B cell (primary cell): ENCODE measurements around the gene DUSP16. TPM values are rescaled to one million over a fixed set of nuclear protein-coding genes. Genes with fewer than 3 reads are reported as not detected.

ENCODE experiments used
- ATAC-seq: fragments of 200-7000 bp; cut with Tn5 transposase; one replicate; pipeline ENCODE4 v1.10.0; 2021; ENCODE audit warnings: low read depth, mild to moderate bottlenecking, moderate number of reproducible peaks, moderate library complexity
- CTCF ChIA-PET: fragments of 350-600 bp; sonication (Branson Sonifier 250); formaldehyde crosslinking; loops from one replicate; lab custom pipeline; 2021; ENCODE audit warnings: antibody characterized with exemption, inconsistent platforms; lab: Charles Lee
- POLR2A ChIA-PET: fragments of 350-600 bp; sonication (Branson Sonifier 250); formaldehyde crosslinking; loops from one replicate; lab custom pipeline; 2021; ENCODE audit warnings: antibody characterized with exemption; lab: Charles Lee
- DNase-seq: peaks from one replicate; pipeline ENCODE4 v3.0.0; 2013
- H2AFZ ChIP-seq: 2 replicates; pipeline ENCODE4 v1.6.1; 2012; ENCODE audit warnings: mild to moderate bottlenecking, low read depth, low read length; ENCODE audit not compliant: insufficient read depth, poor library complexity, severe bottlenecking
- H3K27ac ChIP-seq, 2 donors: 1 replicate in 1 of 2; 2 replicates in 1 of 2; pipeline ENCODE4 v1.5.1; 2012 to 2013; ENCODE audit warnings: low read length in 2 of 2, mild to moderate bottlenecking in 2 of 2, moderate library complexity in 1 of 2
- H3K27me3 ChIP-seq, 4 experiments: fragments of 200-600 bp in 1 of 4; sonication (generic) in 1 of 4; replicated peaks in 1 of 4; 1 replicate in 2 of 4; 2 replicates in 2 of 4; pipeline versions ENCODE4 v1.6.1 to v1.7.0; 2013 to 2016; ENCODE audit warnings: low read length in 3 of 4, mild to moderate bottlenecking in 2 of 4, mixed read lengths in 1 of 4, moderate library complexity in 1 of 4; ENCODE audit not compliant: insufficient read depth in 4 of 4, control insufficient read depth in 3 of 4; ENCODE audit errors: control extremely low read depth in 1 of 4
- H3K36me3 ChIP-seq, 2 experiments: replicated peaks in 1 of 2; 1 replicate in 1 of 2; 2 replicates in 1 of 2; pipeline versions ENCODE4 v1.6.1 to v1.7.1; 2013; ENCODE audit warnings: low read length in 1 of 2; ENCODE audit not compliant: insufficient read depth in 2 of 2, control insufficient read depth in 1 of 2; ENCODE audit errors: control extremely low read depth in 1 of 2, extremely low read depth in 1 of 2
- H3K4me1 ChIP-seq, 2 donors: fragments of 200-600 bp in 1 of 2; sonication (generic) in 1 of 2; 1 replicate in 1 of 2; 2 replicates in 1 of 2; pipeline versions ENCODE4 v1.5.1 to v1.6.1; 2013 to 2017; ENCODE audit warnings: low read length in 2 of 2; ENCODE audit not compliant: control insufficient read depth in 2 of 2, insufficient read depth in 2 of 2
- H3K4me2 ChIP-seq: replicated peaks from 2 replicates; pipeline ENCODE3; 2012; ENCODE audit warnings: mild to moderate bottlenecking, low read depth, low read length; ENCODE audit not compliant: poor library complexity, severe bottlenecking
- H3K4me3 ChIP-seq, 5 experiments: fragments of 200-600 bp in 1 of 5; sonication (generic) in 1 of 5; 1 replicate in 3 of 5; 2 replicates in 2 of 5; pipeline versions ENCODE4 v1.5.1 to v1.7.0; 2011 to 2016; ENCODE audit warnings: low read length in 4 of 5, mild to moderate bottlenecking in 4 of 5, low read depth in 2 of 5, control low read depth in 1 of 5, moderate library complexity in 1 of 5; ENCODE audit not compliant: insufficient read depth in 1 of 5; ENCODE audit errors: control extremely low read depth in 1 of 5, extremely low read depth in 1 of 5
- H3K79me2 ChIP-seq: fragments of 200-600 bp; sonication (generic); one replicate; pipeline ENCODE4 v1.6.0; 2016; ENCODE audit warnings: low read length; ENCODE audit not compliant: control insufficient read depth, insufficient read depth
- H3K9ac ChIP-seq: fragments of 200-600 bp; sonication (generic); 2 replicates; pipeline ENCODE4 v1.6.1; 2017; ENCODE audit warnings: mild to moderate bottlenecking, low read length, moderate library complexity
- H3K9me3 ChIP-seq, 3 donors: one replicate each; pipeline versions ENCODE4 v1.6.1 to v1.7.1; 2013; ENCODE audit warnings: low read length in 2 of 3; ENCODE audit not compliant: control insufficient read depth in 2 of 3, insufficient read depth in 1 of 3; ENCODE audit errors: control extremely low read depth in 1 of 3
- H4K20me1 ChIP-seq: 2 replicates; pipeline ENCODE4 v1.6.0; 2012; ENCODE audit warnings: mild to moderate bottlenecking, low read length; ENCODE audit not compliant: insufficient read depth, control insufficient read depth, poor library complexity, severe bottlenecking
- H3K27ac Mint-ChIP-seq: one replicate; pipeline ENCODE4 v1.8.0; 2021; ENCODE audit warnings: mixed read lengths
- H3K27me3 Mint-ChIP-seq: one replicate; pipeline ENCODE4 v1.8.0; 2021; ENCODE audit warnings: mixed read lengths
- H3K4me1 Mint-ChIP-seq: one replicate; pipeline ENCODE4 v1.8.0; 2021; ENCODE audit warnings: mixed read lengths
- H3K4me3 Mint-ChIP-seq: one replicate; pipeline ENCODE4 v1.8.0; 2021; ENCODE audit warnings: mixed read lengths
- H3K9me3 Mint-ChIP-seq: one replicate; pipeline ENCODE4 v1.8.0; 2022; ENCODE audit warnings: mixed read lengths; ENCODE audit not compliant: insufficient read depth
- EZH2 ChIP-seq: IDR thresholded peaks from 2 replicates; pipeline ENCODE4 v1.6.1; 2012; ENCODE audit warnings: borderline replicate concordance, low read depth, mild to moderate bottlenecking, moderate library complexity, low read length; ENCODE audit not compliant: insufficient read depth, poor library complexity, severe bottlenecking
- WGBS: methylation state at CpG from one replicate; pipeline ENCODE4 v1.1.5; 2013; ENCODE audit warnings: missing lambda C conversion rate; ENCODE audit not compliant: insufficient coverage; 5-methylcytosine and 5-hydroxymethylcytosine counted together
- intact Hi-C: fragments of 100-400 bp; cut with micrococcal nuclease; formaldehyde crosslinking; loops from one replicate; pipeline ENCODE4 v1.10.0; 2022
- polyA plus RNA-seq: library from polyadenylated mRNA; depleted of rRNA; stranded (reverse); fragments of >200 nt; gene quantifications from 2 replicates; pipeline ENCODE4 v1.2.3, GENCODE V29; 2012
- total RNA-seq, 2 donors: library from RNA; stranded (reverse); fragments of 120-200 nt in 1 of 2; gene quantifications; 1 replicate in 1 of 2; 2 replicates in 1 of 2; pipeline versions ENCODE4 v1.2.3 to v1.2.4, GENCODE V29; 2013 to 2022
- TF ChIP-seq, protein P1 (sequence below): fragments of 200-600 bp; IDR thresholded peaks from one replicate; pipeline ENCODE4 v1.8.0; 2022; ENCODE audit warnings: antibody characterized with exemption, mild to moderate bottlenecking

The DUSP16 gene
- total and polyA plus RNA-seq, 2 donors (not counting 1 experiment from before 2014, with no cell fraction given) = 0.37 to 5.6 TPM

DNA sequence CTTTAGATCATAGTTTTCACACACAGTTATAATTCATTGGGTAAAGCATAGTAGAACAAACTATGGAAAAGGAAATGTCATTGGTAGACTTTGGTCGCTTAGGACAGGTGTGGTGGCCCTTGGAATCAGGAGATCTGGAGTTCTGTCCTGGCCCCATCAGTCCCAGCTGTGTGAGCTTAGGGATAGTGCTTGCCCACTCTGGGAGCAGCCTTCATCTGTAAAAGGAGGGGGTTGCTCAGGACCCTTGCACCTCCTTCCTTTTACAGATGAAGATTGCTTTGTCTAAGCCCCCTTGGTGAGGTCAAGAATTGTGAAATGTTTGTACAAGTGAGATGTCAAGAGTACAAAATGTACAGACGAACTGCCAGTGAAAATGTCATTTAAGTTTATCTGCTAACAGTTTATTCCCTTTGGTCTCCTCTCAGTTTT is 112.6 kb downstream of the DUSP16 start:
- ChIA-PET POLR2A (no interaction called here), CTCF (no interaction called here)
- Histone ChIP-seq H3K79me2 (no peaks in the 10 kb centered on the region), H2AFZ (no peak overlapping the region), H3K9ac (no peak overlapping the region), H3K4me2 (no peak overlapping the region), H3K27ac (no peak overlapping the region), H3K4me3 (no peak overlapping the region), H3K4me1 (no peaks in the 10 kb centered on the region), H4K20me1 (no peaks in the 10 kb centered on the region), H3K27me3 (no peaks in the 10 kb centered on the region), H3K36me3 (peaks cover 0 to 2% of the 10 kb centered on the region in 2 experiments), H3K9me3 (no peaks in the 10 kb centered on the region)
- H3K9me3 Mint-ChIP-seq = no peaks in the 10 kb centered on the region
- 86% methylated on average over 1 of the region's 2 CpGs for whole genome bisulfite sequencing
- intact Hi-C loops = no loop called here
- DNase-seq (no peak), ATAC-seq (no peak)
- TF ChIP-seq, protein P1, sequence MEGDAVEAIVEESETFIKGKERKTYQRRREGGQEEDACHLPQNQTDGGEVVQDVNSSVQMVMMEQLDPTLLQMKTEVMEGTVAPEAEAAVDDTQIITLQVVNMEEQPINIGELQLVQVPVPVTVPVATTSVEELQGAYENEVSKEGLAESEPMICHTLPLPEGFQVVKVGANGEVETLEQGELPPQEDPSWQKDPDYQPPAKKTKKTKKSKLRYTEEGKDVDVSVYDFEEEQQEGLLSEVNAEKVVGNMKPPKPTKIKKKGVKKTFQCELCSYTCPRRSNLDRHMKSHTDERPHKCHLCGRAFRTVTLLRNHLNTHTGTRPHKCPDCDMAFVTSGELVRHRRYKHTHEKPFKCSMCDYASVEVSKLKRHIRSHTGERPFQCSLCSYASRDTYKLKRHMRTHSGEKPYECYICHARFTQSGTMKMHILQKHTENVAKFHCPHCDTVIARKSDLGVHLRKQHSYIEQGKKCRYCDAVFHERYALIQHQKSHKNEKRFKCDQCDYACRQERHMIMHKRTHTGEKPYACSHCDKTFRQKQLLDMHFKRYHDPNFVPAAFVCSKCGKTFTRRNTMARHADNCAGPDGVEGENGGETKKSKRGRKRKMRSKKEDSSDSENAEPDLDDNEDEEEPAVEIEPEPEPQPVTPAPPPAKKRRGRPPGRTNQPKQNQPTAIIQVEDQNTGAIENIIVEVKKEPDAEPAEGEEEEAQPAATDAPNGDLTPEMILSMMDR = no peak
- no peak for TF ChIP-seq EZH2
- no peak overlapping the region for H3K27ac Mint-ChIP-seq
- H3K4me3 Mint-ChIP-seq = no peak overlapping the region
- no peaks in the 10 kb centered on the region for H3K27me3 Mint-ChIP-seq
- no peaks in the 10 kb centered on the region for H3K4me1 Mint-ChIP-seq

DNA sequence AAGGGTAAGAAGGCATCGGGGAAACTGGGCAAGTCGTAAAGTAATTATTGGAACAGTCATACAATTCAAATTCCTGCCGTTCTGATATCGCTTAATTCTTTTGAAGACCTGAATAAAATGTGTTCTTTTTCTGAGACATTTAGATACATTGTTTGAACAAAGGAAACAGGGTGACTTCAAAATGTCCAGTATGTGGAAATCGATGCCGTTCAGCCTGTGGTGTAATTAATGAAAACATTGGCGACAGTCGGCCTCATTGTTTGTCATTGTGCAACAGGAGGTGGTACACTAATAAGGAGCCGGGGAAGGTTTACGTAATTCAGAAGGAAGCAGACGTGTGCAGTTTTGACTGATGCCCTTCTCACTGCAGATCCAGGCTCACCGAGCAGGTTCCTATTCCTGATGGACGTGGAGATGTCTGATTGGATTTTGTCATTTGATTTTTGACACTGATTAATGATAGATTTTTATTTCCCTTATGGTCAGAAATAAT is 113.1 kb downstream of the DUSP16 start:
- Histone ChIP-seq H4K20me1 (no peaks in the 10 kb centered on the region), H3K4me3 (no peak overlapping the region), H2AFZ (no peak overlapping the region), H3K4me1 (no peaks in the 10 kb centered on the region), H3K36me3 (peaks cover 0 to 2% of the 10 kb centered on the region in 2 experiments), H3K9me3 (no peaks in the 10 kb centered on the region), H3K27me3 (no peaks in the 10 kb centered on the region), H3K9ac (no peak overlapping the region), H3K4me2 (no peak overlapping the region), H3K27ac (no peak overlapping the region), H3K79me2 (no peaks in the 10 kb centered on the region)
- WGBS = 97% methylated on average over 11 of the region's 13 CpGs
- intact Hi-C loops = no loop called here
- ChIA-PET CTCF (no interaction called here), POLR2A (no interaction called here)
- no peak for TF ChIP-seq EZH2
- TF ChIP-seq, protein P1 = no peak
- ATAC-seq (no peak), DNase-seq (no peak)
- H3K9me3 Mint-ChIP-seq = no peaks in the 10 kb centered on the region
- no peaks in the 10 kb centered on the region for H3K4me1 Mint-ChIP-seq
- H3K4me3 Mint-ChIP-seq = no peak overlapping the region
- no peaks in the 10 kb centered on the region for H3K27me3 Mint-ChIP-seq
- H3K27ac Mint-ChIP-seq = no peak overlapping the region
